ENCODE measurements around the gene AKR1C4.

- TF ChIP-seq CTCF (IDR thresholded peaks at IDR 0.05): no peak
- no peak for TF ChIP-seq POLR2A (IDR thresholded peaks at IDR 0.05)
Observed at GRCh38 chr10:5219262-5219661, 22.6 kb downstream of the AKR1C4 start.
